ENCODE data around the gene BHMT2.

Gene BHMT2

GRCh38 chr5:79053321-79053720, 16.2 kb upstream of the BHMT2 start:
- TF ChIP-seq CTCF (IDR thresholded peaks at IDR 0.05; ENCODE audit: low read depth, low read length): no peak
- no peak for DNase-seq
- peaks cover 9% of the 10 kb centered on the region for H3K27me3 ChIP-seq
- no peak overlapping the region for H3K4me3 ChIP-seq (ENCODE audit: low read depth, low read length)
- no peaks in the 10 kb centered on the region for H3K36me3 ChIP-seq
- H3K9me3 ChIP-seq: peaks cover 3% of the 10 kb centered on the region; the same call in 1 of the 2 replicates
- no peaks in the 10 kb centered on the region for H3K4me1 ChIP-seq

GRCh38 chr5:79055017-79055416, 14.6 kb upstream of the BHMT2 start:
- no peaks in the 10 kb centered on the region for H3K4me1 ChIP-seq
- H3K9me3 ChIP-seq: peaks cover 3% of the 10 kb centered on the region; the same call in 1 of the 2 replicates
- no peaks in the 10 kb centered on the region; the same call in 1 of the 2 replicates for H3K27me3 ChIP-seq
- H3K4me3 ChIP-seq (ENCODE audit: low read depth, low read length): no peak overlapping the region
- DNase-seq: no peak
- TF ChIP-seq CTCF (IDR thresholded peaks at IDR 0.05; ENCODE audit: low read depth, low read length): no peak
- no peaks in the 10 kb centered on the region for H3K36me3 ChIP-seq

GRCh38 chr5:79056847-79057246, 12.7 kb upstream of the BHMT2 start:
- no peak for DNase-seq
- H3K36me3 ChIP-seq: no peaks in the 10 kb centered on the region
- peaks cover 2% of the 10 kb centered on the region; the same call in 1 of the 2 replicates for H3K9me3 ChIP-seq
- H3K4me1 ChIP-seq: no peaks in the 10 kb centered on the region
- TF ChIP-seq CTCF (IDR thresholded peaks at IDR 0.05; ENCODE audit: low read depth, low read length): no peak
- no peak overlapping the region for H3K4me3 ChIP-seq (ENCODE audit: low read depth, low read length)
- H3K27me3 ChIP-seq: no peaks in the 10 kb centered on the region; the same call in 1 of the 2 replicates

GRCh38 chr5:79059674-79060073, 9.9 kb upstream of the BHMT2 start:
- Histone ChIP-seq H3K4me3 (ENCODE audit: low read depth, low read length) (no peak overlapping the region), H3K36me3 (no peaks in the 10 kb centered on the region), H3K27me3 (no peaks in the 10 kb centered on the region; the same call in 1 of the 2 replicates), H3K4me1 (no peaks in the 10 kb centered on the region), H3K9me3 (no peaks in the 10 kb centered on the region)
- DNase-seq: no peak
- TF ChIP-seq CTCF (IDR thresholded peaks at IDR 0.05; ENCODE audit: low read depth, low read length): no peak

- no peaks in the 10 kb centered on the region for H3K36me3 ChIP-seq
- H3K27me3 ChIP-seq: no peaks in the 10 kb centered on the region
- DNase-seq: no peak
- no peaks in the 10 kb centered on the region for H3K4me1 ChIP-seq
- H3K9me3 ChIP-seq: no peaks in the 10 kb centered on the region
- no peak for TF ChIP-seq CTCF (IDR thresholded peaks at IDR 0.05; ENCODE audit: low read depth, low read length)
- H3K4me3 ChIP-seq (ENCODE audit: low read depth, low read length): no peak overlapping the region
Observed at GRCh38 chr5:79062436-79062835, 7.1 kb upstream of the BHMT2 start.

- Histone ChIP-seq H3K36me3 (no peaks in the 10 kb centered on the region), H3K4me1 (peaks cover 8% of the 10 kb centered on the region), H3K9me3 (0 out of 2 replicates have a peak, but pooled peaks cover 2% of the 10 kb centered on the region), H3K27me3 (no peaks in the 10 kb centered on the region), H3K4me3 (ENCODE audit: low read depth, low read length) (no peak overlapping the region)
- no peak for TF ChIP-seq CTCF (IDR thresholded peaks at IDR 0.05; ENCODE audit: low read depth, low read length)
- DNase-seq: peak; percentile 42
Observed at GRCh38 chr5:79070350-79070667, 742 bp downstream of the BHMT2 start.
